K562 (cell line): ENCODE results near the gene ZNF569. TPM values are rescaled to one million over a fixed set of nuclear protein-coding genes. Genes with fewer than 3 reads are reported as not detected.
A peak's percentile ranks its signal among the peaks of the same experiment; 100 is the strongest.

Experiments used
- E2F8 ChIP-seq: fragments of 450-650 bp; IDR thresholded peaks from 2 replicates; pipeline ENCODE4 v1.7.1; 2018; ENCODE audit warnings: mild to moderate bottlenecking, low read depth; ENCODE audit not compliant: partially characterized antibody
- EGR1 ChIP-seq: fragments of 450-650 bp; conservative IDR thresholded peaks from 2 replicates; pipeline ENCODE4 v1.6.1; 2017; ENCODE audit warnings: mild to moderate bottlenecking
- GTF3C2 ChIP-seq: IDR thresholded peaks from 3 replicates; pipeline ENCODE4 v1.6.1; 2011; ENCODE audit warnings: borderline replicate concordance, mild to moderate bottlenecking, moderate library complexity; ENCODE audit not compliant: insufficient read length; ENCODE audit errors: extremely low read depth
- HOMEZ ChIP-seq: fragments of 250-450 bp; sonication (Bioruptor Pico); IDR thresholded peaks from 2 replicates; pipeline ENCODE4 v1.4.0; 2020; ENCODE audit warnings: mild to moderate bottlenecking, moderate library complexity
- MIER1 ChIP-seq: fragments of 450-650 bp; IDR thresholded peaks from 2 replicates; pipeline ENCODE4 v1.6.1; 2016; ENCODE audit warnings: antibody characterized with exemption, mild to moderate bottlenecking, low read depth
- NRF1 ChIP-seq, 2 experiments: fragments of 450-650 bp; IDR thresholded peaks in 1 of 2; conservative IDR thresholded peaks in 1 of 2; 2 replicates each; pipeline ENCODE4 v1.6.1; 2014; ENCODE audit warnings: mild to moderate bottlenecking in 2 of 2
- RREB1 ChIP-seq: fragments of 250-450 bp; sonication (Bioruptor Pico); IDR thresholded peaks from 2 replicates; pipeline ENCODE4 v1.4.0; 2020
- TBP ChIP-seq: optimal IDR thresholded peaks from 2 replicates; pipeline ENCODE3; 2011; ENCODE audit warnings: low read depth, low read length, improper control_type of control experiment
- TEAD2 ChIP-seq: fragments of 450-650 bp; IDR thresholded peaks from 2 replicates; pipeline ENCODE4 v1.6.1; 2016; ENCODE audit warnings: missing genetic modification characterization, control low read depth, missing compliant biosample characterization
- THRA ChIP-seq: fragments of 450-650 bp; IDR thresholded peaks from 2 replicates; pipeline ENCODE4 v1.6.1; 2017; ENCODE audit warnings: mild to moderate bottlenecking, moderate library complexity
- U2AF1 ChIP-seq: fragments of 200-400 bp; formaldehyde crosslinking; optimal IDR thresholded peaks from 2 replicates; pipeline ENCODE3; 2017; ENCODE audit warnings: mild to moderate bottlenecking, low read depth, low read length, moderate library complexity
- polyA plus RNA-seq, 8 experiments: library from polyadenylated mRNA; depleted of rRNA in 4 of 8; stranded (reverse) in 5 of 8; unstranded in 3 of 8; fragments of >200 nt; fragmentation: Nextera tagmentation in 2 of 8; fragmentation: Illumina TruSeq in 1 of 8; extraction: Ambion mirVana in 2 of 8; extraction: Trizol in 1 of 8; gene quantifications; 2 replicates each; pipeline versions ENCODE4 v1.2.1 to v1.2.3, GENCODE V29; 2011 to 2014; ENCODE audit warnings: inconsistent platforms in 1 of 8, missing spikeins in 1 of 8
- total RNA-seq, 7 experiments: library from RNA; depleted of rRNA in 6 of 7; stranded (reverse); fragments of >200 nt in 6 of 7; fragmentation: Illumina TruSeq in 2 of 7; extraction: Trizol in 2 of 7; gene quantifications; 2 replicates each; pipeline versions ENCODE4 v1.2.1 to v1.2.3, GENCODE V29; 2011 to 2021; ENCODE audit warnings: low replicate concordance in 1 of 7

Gene ZNF569
- total and polyA plus RNA-seq, 9 of the 15 experiments (the other 6 are each of a cell fraction or from before 2014, with no cell fraction given) = 2.1 to 5.7 (median 4.5) TPM

- TF ChIP-seq GTF3C2 (no peak), MIER1 (no peak), TEAD2 (tag) (no peak), HOMEZ (CRISPR knock-in tag) (no peak), THRA (no peak), RREB1 (CRISPR knock-in tag) (no peak), U2AF1 (no peak), TBP (peak; percentile 53), NRF1 (conservative IDR thresholded peaks at IDR 0.05 in 1 of 2, IDR thresholded peaks at IDR 0.05 in 1 of 2) (peak; percentile 58 to 65), E2F8 (no peak), EGR1 (no peak)
Measured at GRCh38 chr19:37466798-37467607, at the start of gene ZNF569 (continued).
